HepG2 (cell line): ENCODE data around the gene YIPF3. TPM values are rescaled to one million over a fixed set of nuclear protein-coding genes. Genes with fewer than 3 reads are reported as not detected.

ENCODE experiments used
- HNRNPLL ChIP-seq: fragments of 200-400 bp; formaldehyde crosslinking; IDR thresholded peaks from 2 replicates; pipeline ENCODE4 v1.6.1; 2017; ENCODE audit warnings: mild to moderate bottlenecking, low read depth, low read length; ENCODE audit not compliant: poor library complexity, severe bottlenecking
- RXRB ChIP-seq: IDR thresholded peaks from 2 replicates; pipeline ENCODE4 v1.6.1; 2016; ENCODE audit warnings: borderline replicate concordance, missing genetic modification reagents, missing compliant biosample characterization
- STAT6 ChIP-seq: sonication (generic); formaldehyde crosslinking; IDR thresholded peaks from 2 replicates; pipeline ENCODE4 v1.4.0; 2020; ENCODE audit warnings: missing genetic modification reagents, mild to moderate bottlenecking, borderline replicate concordance
- TBX3 ChIP-seq: fragments of 450-650 bp; IDR thresholded peaks from 2 replicates; pipeline ENCODE4 v1.6.1; 2017; ENCODE audit warnings: antibody characterized with exemption, mild to moderate bottlenecking, inconsistent platforms, borderline replicate concordance
- ZC3H4 ChIP-seq: sonication (generic); formaldehyde crosslinking; IDR thresholded peaks from 2 replicates; pipeline ENCODE4 v1.4.0; 2020; ENCODE audit warnings: missing genetic modification reagents, borderline replicate concordance
- ZFP91 ChIP-seq: sonication (generic); formaldehyde crosslinking; IDR thresholded peaks from 2 replicates; pipeline ENCODE4 v1.9.0; 2022; ENCODE audit warnings: missing genetic modification reagents, mild to moderate bottlenecking, borderline replicate concordance
- ZFYVE20 ChIP-seq: sonication (generic); formaldehyde crosslinking; IDR thresholded peaks from 2 replicates; pipeline ENCODE4 v1.8.0; 2023; ENCODE audit warnings: low read depth, mild to moderate bottlenecking, moderate library complexity, missing genetic modification reagents, borderline replicate concordance
- ZHX1 ChIP-seq: sonication (generic); formaldehyde crosslinking; IDR thresholded peaks from 2 replicates; pipeline ENCODE4 v1.8.1; 2022; ENCODE audit warnings: low read depth, mild to moderate bottlenecking, missing genetic modification reagents
- polyA plus RNA-seq, 8 experiments: library from polyadenylated mRNA; depleted of rRNA in 3 of 8; stranded (reverse) in 7 of 8; unstranded in 1 of 8; fragments of >200 nt; fragmentation: Illumina TruSeq in 4 of 8; extraction: Trizol in 4 of 8; gene quantifications; 2 replicates each; pipeline versions ENCODE4 v1.2.1 to v1.2.3, GENCODE V29; 2011 to 2016; ENCODE audit warnings: low read depth in 4 of 8, missing spikeins in 1 of 8, mixed read lengths in 1 of 8; ENCODE audit not compliant: insufficient read depth in 1 of 8
- total RNA-seq, 5 experiments: library from RNA; depleted of rRNA; stranded (reverse); fragments of >200 nt; fragmentation: Illumina TruSeq; extraction: Trizol; gene quantifications; 2 replicates each; pipeline ENCODE4 v1.2.3, GENCODE V29; 2016; ENCODE audit warnings: low read depth in 1 of 5

YIPF3 gene
- total and polyA plus RNA-seq, 2 of the 13 experiments (the other 11 are each of a cell fraction or from before 2014, with no cell fraction given): 107 to 206 TPM

GRCh38 chr6:43505718-43506117 is 11.0 kb downstream of the YIPF3 start (continued):
- TF ChIP-seq STAT6 (CRISPR knock-in tag) (no peak), ZHX1 (no peak), ZC3H4 (CRISPR knock-in tag) (no peak), RXRB (CRISPR knock-in tag) (peak; percentile 22; the same call in 1 of the 2 replicates), ZFP91 (CRISPR knock-in tag) (no peak), TBX3 (no peak), HNRNPLL (peak; percentile 23), ZFYVE20 (CRISPR knock-in tag) (no peak)
